Smooth muscle cell of the brain vasculature (primary cell): ENCODE measurements around the gene ASPSCR1.

Experiments
- DNase-seq: peaks from one replicate; pipeline ENCODE4 v3.0.0-alpha.2; 2012; ENCODE audit warnings: low read depth, low spot score

Gene ASPSCR1

DNA sequence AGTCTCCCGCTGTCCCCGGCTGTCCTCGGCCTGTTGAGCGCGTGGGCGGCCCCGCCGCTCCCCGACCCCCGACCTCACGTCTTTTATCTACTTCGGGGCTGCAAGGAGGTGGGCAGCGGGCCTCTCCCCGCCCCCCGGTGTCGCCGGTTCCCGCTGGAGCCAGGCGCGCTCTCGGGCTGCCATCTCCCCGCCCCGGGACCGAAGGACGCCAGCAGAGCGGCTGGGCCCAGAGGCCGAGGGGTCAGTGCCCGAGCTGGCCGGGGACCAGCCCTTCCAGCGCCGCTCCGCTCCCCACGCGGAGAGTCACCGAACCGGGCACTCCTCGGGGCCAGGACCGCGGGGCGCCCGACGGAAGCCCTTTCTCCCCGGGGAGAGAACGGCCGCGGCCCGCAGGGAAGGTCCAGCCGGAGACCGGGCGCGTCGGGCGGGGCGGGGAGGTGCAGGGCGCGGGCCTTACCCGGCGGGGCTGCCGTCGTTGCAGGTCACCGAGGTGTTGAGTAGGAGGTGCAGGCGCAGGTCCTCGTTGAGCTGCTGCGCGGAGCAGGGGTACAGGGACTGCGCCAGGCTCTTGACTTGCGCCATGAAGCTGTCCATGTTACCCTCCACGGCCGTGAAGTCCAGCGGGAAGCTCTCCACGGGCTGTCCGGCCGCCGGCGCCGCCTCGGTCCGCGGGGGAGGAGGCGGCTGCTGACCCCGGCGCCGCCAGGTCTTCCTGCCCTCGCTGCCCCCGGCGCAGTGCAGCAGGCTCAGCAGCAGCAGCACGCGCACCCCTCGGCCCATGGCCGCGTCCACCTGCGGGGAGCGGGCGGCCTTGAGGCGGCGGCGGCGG lies 17.1 kb upstream of the ASPSCR1 start:
- DNase-seq, result no peak

- DNase-seq, result no peak
Measured at GRCh38 chr17:81961087-81961511, 16.3 kb upstream of the ASPSCR1 start, which contains the start of gene NOTUM. Gene NOTUM, minus strand, starts transcription at chr17:81961187. Its CDS starts 278 bp downstream, at chr17:81960909.

- no peak for DNase-seq
Measured at GRCh38 chr17:81961521-81962498, 15.6 kb upstream of the ASPSCR1 start.

DNA sequence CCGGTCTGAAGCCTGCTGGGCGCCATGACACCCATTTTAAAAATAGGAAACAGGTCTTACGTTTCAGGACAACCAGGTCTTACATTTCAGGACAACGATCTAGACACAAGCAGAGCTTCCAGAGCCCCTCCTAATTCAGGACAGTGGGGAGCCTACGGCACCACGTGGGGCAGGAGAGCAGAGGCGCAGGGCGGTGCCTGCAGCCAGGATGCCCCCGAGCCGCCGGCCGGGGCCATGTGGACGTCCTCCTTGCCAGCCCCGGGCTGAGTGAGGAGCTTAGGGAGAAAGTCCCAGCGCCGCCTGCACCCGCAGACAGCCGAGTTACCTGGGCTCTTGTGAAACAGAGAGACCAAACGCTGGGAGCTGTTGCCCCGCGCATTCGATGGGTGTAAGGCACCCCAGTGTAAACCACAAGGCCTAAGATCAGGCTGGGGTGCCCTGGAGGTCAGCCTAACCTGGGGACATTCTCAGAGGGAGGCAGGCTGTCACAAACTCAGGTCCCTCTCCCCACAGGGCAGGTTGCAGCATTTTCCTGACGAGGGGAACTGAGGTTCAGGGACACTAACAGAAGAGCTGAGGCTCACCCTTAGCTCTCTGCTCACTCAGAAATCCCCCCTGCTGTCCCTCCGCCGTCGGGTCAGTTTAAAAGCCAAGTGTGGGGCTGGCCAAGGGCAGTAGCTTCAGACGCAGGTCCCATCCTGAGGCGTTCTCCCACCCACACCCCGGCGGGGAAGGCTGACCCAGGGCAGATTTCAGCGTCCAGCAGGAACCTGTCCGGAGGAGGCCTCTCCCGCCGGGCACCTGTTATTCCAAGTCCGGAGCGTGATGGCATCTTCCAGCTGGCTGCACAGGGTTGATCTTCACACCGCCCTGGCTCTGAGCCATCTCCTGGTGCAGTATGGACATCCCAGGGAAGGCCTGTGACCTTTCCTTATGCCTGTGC lies 14.7 kb upstream of the ASPSCR1 start:
- no peak for DNase-seq

DNA sequence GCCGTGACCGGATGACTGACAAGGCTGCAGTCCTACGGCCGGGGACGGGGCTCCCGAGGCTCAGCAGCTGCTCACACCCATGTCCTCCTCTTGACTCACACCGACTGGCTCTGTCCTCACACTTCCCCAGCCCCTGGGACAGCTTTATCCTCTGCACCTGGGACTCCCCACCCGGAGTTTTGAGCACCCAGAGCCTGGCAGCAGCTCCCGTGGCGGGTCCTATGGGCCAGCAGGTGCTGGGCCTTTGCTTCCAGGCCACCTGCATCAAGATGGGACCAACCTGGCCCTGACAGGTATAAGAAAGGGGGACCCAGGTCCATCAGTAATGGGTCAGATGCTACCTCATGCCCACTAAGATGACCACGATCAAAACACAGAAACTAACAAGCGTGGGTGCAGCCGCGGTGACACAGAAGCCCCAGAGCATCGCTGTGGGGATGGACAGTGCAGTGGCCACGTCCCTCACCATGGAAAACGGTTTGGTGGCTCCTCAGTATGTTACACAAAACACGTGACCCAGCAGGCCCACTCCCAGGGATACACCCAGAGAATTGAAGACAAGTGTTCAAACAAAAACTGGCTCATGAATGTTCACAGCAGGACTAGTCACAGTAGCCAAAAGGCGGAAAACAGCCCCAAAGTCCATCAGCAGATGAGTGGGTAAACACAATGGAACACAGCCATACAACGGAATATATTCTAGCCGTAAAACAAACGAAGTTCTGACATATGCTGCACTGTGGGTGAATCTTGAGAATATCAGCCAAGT lies 13.2 kb upstream of the ASPSCR1 start:
- no peak for DNase-seq

DNA sequence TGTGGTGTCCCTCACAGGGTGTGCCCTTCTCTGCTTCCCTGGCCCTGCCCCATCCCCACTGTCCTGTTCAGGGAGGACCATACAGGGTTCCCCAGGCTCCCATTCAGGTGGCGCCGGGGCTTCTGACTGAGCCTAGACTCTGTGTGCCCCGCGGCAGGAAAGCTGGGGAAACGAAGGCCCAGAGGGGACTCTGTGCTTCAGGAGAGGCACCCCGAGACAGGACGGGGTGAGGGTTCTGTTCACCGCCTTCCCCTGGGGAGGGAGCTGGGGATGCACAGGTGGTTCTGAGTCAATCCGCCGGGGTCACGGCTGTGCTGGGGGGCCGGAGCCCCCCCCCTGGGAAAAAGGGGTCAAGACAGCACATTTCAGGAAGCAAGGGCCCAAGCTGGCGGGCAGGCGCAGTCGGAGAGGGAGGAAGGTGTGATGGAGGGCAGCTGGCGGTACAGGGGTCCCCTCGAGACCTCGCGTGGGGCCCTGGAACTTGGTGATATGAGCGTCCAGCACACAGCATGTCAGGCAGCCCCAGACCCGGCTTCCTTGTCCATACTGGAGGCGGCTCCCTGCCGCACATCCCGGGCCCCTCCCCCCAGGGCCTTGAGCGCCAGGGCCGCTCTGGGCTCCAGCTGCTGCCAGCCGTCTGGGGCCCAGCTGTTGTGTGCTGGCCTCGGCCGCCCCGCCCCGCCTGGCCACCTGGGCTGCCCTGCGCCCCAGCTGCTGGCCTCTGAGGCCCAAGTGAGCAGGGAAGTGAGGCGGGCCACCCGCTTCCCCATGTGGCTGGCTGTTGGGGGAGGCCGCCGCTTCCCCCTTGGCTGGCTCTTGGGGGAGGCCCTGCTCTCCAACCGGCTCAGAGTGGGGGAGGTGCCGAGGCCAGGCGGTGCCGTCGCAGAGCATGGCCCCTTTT lies 10.8 kb upstream of the ASPSCR1 start:
- DNase-seq, result no peak

GRCh38 chr17:81967244-81967532 lies 10.2 kb upstream of the ASPSCR1 start:
- no peak for DNase-seq

- DNase-seq, result peak; percentile 26
Measured at GRCh38 chr17:81967533-81968395, 9.7 kb upstream of the ASPSCR1 start.

DNA sequence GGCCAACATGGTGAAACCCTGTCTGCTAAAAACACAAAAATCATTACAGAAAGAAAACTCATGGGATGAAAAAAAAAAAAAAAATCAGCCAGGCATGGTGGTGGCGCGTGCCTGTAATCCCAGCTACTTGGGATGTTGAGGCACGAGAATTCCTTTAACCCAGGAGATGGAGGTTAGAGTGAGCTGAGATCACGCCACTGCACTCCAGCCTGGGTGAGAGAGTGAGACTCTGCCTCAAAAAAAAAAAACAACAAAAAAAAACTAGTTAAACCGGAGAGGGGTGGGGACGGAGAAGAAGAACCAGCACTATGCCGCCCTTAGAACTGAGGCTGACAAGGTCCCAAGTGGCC lies 9.1 kb upstream of the ASPSCR1 start:
- DNase-seq, result no peak

- DNase-seq, result no peak
Measured at GRCh38 chr17:81968850-81969812, 8.3 kb upstream of the ASPSCR1 start.

DNA sequence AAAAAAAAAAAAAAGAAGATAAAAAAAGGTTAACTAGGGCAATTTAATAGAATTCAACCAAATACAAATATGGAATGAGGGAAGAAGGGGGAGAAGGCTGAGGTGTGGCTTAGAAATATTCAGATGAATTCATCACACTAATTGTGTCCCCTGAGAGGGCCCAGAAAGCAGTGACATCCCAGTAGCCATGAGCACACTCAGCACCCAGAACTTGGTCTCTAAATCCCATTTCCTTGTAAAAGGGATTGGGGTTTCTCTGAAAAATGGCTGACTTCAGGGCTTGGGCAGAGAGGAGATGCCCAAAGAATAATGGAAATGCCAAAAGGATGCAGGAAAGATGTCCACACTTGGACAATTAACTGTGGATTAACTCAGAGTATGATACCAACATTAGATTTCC lies 4.0 kb upstream of the ASPSCR1 start:
- no peak for DNase-seq

GRCh38 chr17:81976332-81977210 lies 858 bp upstream of the ASPSCR1 start:
- DNase-seq, result no peak

GRCh38 chr17:81978524-81979298 lies 1.3 kb downstream of the ASPSCR1 start:
- DNase-seq, result no peak

DNA sequence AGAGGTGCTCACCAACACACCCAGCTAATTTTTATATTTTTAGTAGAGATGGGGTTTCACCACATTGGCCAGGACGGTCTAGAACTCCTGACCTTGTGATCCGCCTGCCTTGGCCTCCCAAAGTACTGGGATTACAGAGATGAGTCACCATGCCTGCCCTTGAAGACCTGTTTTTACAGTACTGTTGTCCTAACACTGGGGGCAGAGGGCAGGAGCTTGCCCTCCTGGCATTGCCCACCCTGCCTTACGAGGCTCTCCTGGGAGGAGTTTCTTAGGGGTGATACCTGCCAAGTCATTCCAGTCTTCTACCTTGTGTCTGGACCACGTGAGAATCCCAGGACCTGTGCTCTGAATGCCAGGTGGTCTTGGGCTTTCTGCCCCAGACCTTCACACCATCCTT lies 2.7 kb downstream of the ASPSCR1 start:
- DNase-seq, result no peak

DNA sequence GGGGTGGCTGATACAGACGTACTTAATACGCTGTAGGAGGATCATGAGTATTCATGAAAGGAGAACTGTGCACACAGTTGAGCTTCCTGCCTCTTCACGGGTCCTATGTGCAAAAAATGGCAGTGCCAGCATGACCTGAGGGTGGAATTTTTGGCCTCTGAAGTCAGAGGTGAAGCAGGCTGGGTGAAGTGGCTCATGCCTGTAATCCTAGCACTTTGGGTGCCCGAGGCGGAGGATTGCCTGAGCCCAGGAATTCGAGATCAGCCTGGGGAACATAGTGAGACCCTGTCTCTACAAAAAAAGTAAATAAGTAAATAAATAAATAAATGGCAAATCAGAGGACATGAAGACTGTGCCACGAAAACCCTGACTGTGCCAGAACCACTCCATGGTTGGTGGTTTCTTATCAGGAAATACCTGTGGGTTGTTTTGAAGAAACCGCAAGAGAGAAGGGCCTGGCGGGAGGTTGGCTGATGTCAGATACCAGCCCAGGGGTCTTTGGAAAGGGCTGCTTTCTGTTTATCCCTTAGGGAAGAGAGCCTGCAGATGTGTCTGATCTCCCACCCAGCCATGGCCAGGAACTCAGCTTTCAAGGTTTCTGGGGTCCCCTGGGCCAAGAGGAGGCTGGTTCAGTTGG lies 3.4 kb downstream of the ASPSCR1 start:
- DNase-seq, result no peak
